HCT116 (cell line): ENCODE results near the gene WDR35. TPM values are rescaled to one million over a fixed set of nuclear protein-coding genes. Genes with fewer than 3 reads are reported as not detected.

Source experiments
- ATAC-seq: fragments of 200-7000 bp; cut with Tn5 transposase; 2 replicates; pipeline ENCODE4 v1.9.1; 2020; ENCODE audit warnings: mild to moderate bottlenecking, moderate library complexity
- BruUV-seq: library from RNA; stranded (reverse); fragments of 400-500 nt; replicated peaks from 2 replicates; lab custom pipeline; 2021; lab: Mats Ljungman, UMichigan
- CTCF ChIA-PET: fragments of 300-600 bp; sonication (Branson Sonifier 250); formaldehyde crosslinking; loops from one replicate; lab custom pipeline; 2021; ENCODE audit warnings: antibody characterized with exemption; lab: Charles Lee
- POLR2A ChIA-PET: fragments of 300-600, 350-600 bp; sonication (Branson Sonifier 250); formaldehyde crosslinking; loops from one replicate; lab custom pipeline; 2021; ENCODE audit warnings: antibody characterized with exemption; lab: Charles Lee
- RAD21 ChIA-PET, 2 experiments: fragments of 300-600 bp; sonication (Branson Sonifier 250); formaldehyde crosslinking; loops; one replicate each; lab custom pipeline; 2023; ENCODE audit warnings: low total read pairs in 2 of 2; ENCODE audit not compliant: uncharacterized antibody in 2 of 2, unreplicated experiment in 2 of 2, low non-redundant PET in 1 of 2; lab: Charles Lee
- DNase-seq: peaks from one replicate; pipeline ENCODE4 v3.0.0-alpha.2; 2010; ENCODE audit warnings: low read depth, low spot score
- H2AFZ ChIP-seq: fragments of 200-600 bp; shearing (Covaris generic), sonication (generic); 2 replicates; pipeline ENCODE4 v1.6.1; 2017; ENCODE audit warnings: low read depth, mixed run types, mixed read lengths, antibody characterized with exemption, low read length; ENCODE audit not compliant: poor library complexity, severe bottlenecking
- H3K27ac ChIP-seq: 2 replicates; pipeline ENCODE4 v1.5.1; 2012; ENCODE audit warnings: low read depth, low read length
- H3K27me3 ChIP-seq: fragments of 200-600 bp; sonication (generic); 2 replicates; pipeline ENCODE4 v1.6.1; 2016; ENCODE audit warnings: mixed run types, low read length, mixed read lengths; ENCODE audit not compliant: insufficient read depth
- H3K36me3 ChIP-seq, 2 experiments: fragments of 200-500 bp in 1 of 2; fragments of 200-600 bp in 1 of 2; sonication (Bioruptor generic) in 1 of 2; sonication (generic) in 1 of 2; 2 replicates each; pipeline versions ENCODE4 v1.5.1 to v1.6.1; 2014 to 2016; ENCODE audit warnings: low read length in 2 of 2, inconsistent platforms in 1 of 2, mixed read lengths in 1 of 2, mixed run types in 1 of 2; ENCODE audit not compliant: insufficient read depth in 2 of 2, control insufficient read depth in 1 of 2
- H3K4me1 ChIP-seq, 2 experiments: fragments of 200-600 bp in 1 of 2; sonication (generic) in 1 of 2; 2 replicates each; pipeline versions ENCODE4 v1.5.1 to v1.6.1; 2012 to 2017; ENCODE audit warnings: low read length in 2 of 2, inconsistent platforms in 1 of 2, mild to moderate bottlenecking in 1 of 2, mixed read lengths in 1 of 2, mixed run types in 1 of 2, moderate library complexity in 1 of 2; ENCODE audit not compliant: insufficient read depth in 2 of 2, control insufficient read depth in 1 of 2
- H3K4me2 ChIP-seq: fragments of 200-600 bp; sonication (generic); 2 replicates; pipeline ENCODE4 v1.6.1; 2017; ENCODE audit warnings: mixed run types, low read length, mixed read lengths
- H3K4me3 ChIP-seq, 2 experiments: fragments of 200-600 bp in 1 of 2; sonication (generic) in 1 of 2; replicated peaks in 1 of 2; 2 replicates each; pipeline ENCODE4 v1.5.1; 2011 to 2016; ENCODE audit warnings: low read length in 2 of 2, control low read depth in 1 of 2, low read depth in 1 of 2, mild to moderate bottlenecking in 1 of 2, mixed read lengths in 1 of 2, mixed run types in 1 of 2
- H3K79me2 ChIP-seq: fragments of 200-600 bp; sonication (generic); 2 replicates; pipeline ENCODE4 v1.6.1; 2017; ENCODE audit warnings: mild to moderate bottlenecking, mixed run types, low read length, moderate library complexity, mixed read lengths; ENCODE audit not compliant: insufficient read depth
- H3K9ac ChIP-seq: fragments of 200-600 bp; sonication (generic); 2 replicates; pipeline ENCODE4 v1.6.1; 2016; ENCODE audit warnings: low read length, mixed read lengths
- H3K9me2 ChIP-seq: fragments of 200-600 bp; sonication (generic), shearing (Covaris generic); 2 replicates; pipeline ENCODE4 v1.6.1; 2017; ENCODE audit warnings: mixed run types, mild to moderate bottlenecking, moderate library complexity; ENCODE audit not compliant: insufficient read depth
- H3K9me3 ChIP-seq, 2 experiments: fragments of 200-500 bp in 1 of 2; fragments of 200-600 bp in 1 of 2; sonication (Bioruptor generic) in 1 of 2; sonication (generic) in 1 of 2; 2 replicates each; pipeline ENCODE4 v1.6.1; 2014 to 2017; ENCODE audit warnings: low read length in 2 of 2, mixed read lengths in 2 of 2, inconsistent platforms in 1 of 2, low read depth in 1 of 2, mild to moderate bottlenecking in 1 of 2, mixed run types in 1 of 2, moderate library complexity in 1 of 2; ENCODE audit not compliant: control insufficient read depth in 1 of 2, insufficient read depth in 1 of 2
- H4K20me1 ChIP-seq: fragments of 200-600 bp; sonication (generic), shearing (Covaris generic); 2 replicates; pipeline ENCODE4 v1.6.1; 2017; ENCODE audit warnings: mixed run types, mild to moderate bottlenecking, moderate library complexity; ENCODE audit not compliant: insufficient read depth
- CBX3 ChIP-seq: IDR thresholded peaks from 2 replicates; pipeline ENCODE4 v1.6.1; 2012; ENCODE audit warnings: low read depth
- CEBPB ChIP-seq: IDR thresholded peaks from 2 replicates; pipeline ENCODE4 v1.6.1; 2012; ENCODE audit warnings: low read depth
- EZH2 ChIP-seq: fragments of 200-600 bp; sonication (generic); IDR thresholded peaks from 2 replicates; pipeline ENCODE4 v1.6.1; 2017; ENCODE audit warnings: antibody characterized with exemption, mixed run types
- EZH2phosphoT487 ChIP-seq: fragments of 200-600 bp; IDR thresholded peaks from 2 replicates; pipeline ENCODE4 v1.6.1; 2018; ENCODE audit warnings: antibody characterized with exemption, borderline replicate concordance
- MAX ChIP-seq: IDR thresholded peaks from 2 replicates; pipeline ENCODE4 v1.6.1; 2012
- RAD21 ChIP-seq: IDR thresholded peaks from 2 replicates; pipeline ENCODE4 v1.6.1; 2012; ENCODE audit warnings: low read depth, mild to moderate bottlenecking
- REST ChIP-seq: IDR thresholded peaks from 2 replicates; pipeline ENCODE4 v1.6.1; 2012; ENCODE audit warnings: low read depth
- SIN3A ChIP-seq: IDR thresholded peaks from 2 replicates; pipeline ENCODE4 v1.6.1; 2012; ENCODE audit warnings: low read depth
- SRF ChIP-seq: IDR thresholded peaks from 2 replicates; pipeline ENCODE4 v1.6.1; 2012; ENCODE audit warnings: low read depth
- ZNF274 ChIP-seq: fragments of 200-500 bp; sonication (Bioruptor generic); IDR thresholded peaks from 2 replicates; pipeline ENCODE4 v1.6.1; 2014; ENCODE audit warnings: mild to moderate bottlenecking, low read depth, low read length, inconsistent platforms
- intact Hi-C: fragments of 100-400 bp; cut with micrococcal nuclease; formaldehyde crosslinking; loops from 2 replicates; pipeline ENCODE4 v1.10.0; 2022
- total RNA-seq: library from RNA; stranded (reverse); gene quantifications from one replicate; pipeline ENCODE4 v1.2.1, GENCODE V29; 2021; ENCODE audit not compliant: unreplicated experiment

The WDR35 gene
- total RNA-seq, 1 experiment from 2014 or later: 9.6 TPM

- Histone ChIP-seq H3K79me2 (no peaks in the 10 kb centered on the region), H3K4me1 (peaks cover 8 to 10% of the 10 kb centered on the region in 2 experiments), H3K4me2 (no peak overlapping the region), H4K20me1 (peaks cover 2% of the 10 kb centered on the region; the same call in 1 of the 2 replicates), H3K27me3 (no peaks in the 10 kb centered on the region), H3K4me3 (no peak overlapping the region), H3K36me3 (peaks cover 9 to 24% of the 10 kb centered on the region in 2 experiments; a peak in 3 of 4 replicates), H3K9me3 (no peaks in the 10 kb centered on the region)
- intact Hi-C loops: no loop called here
- no TSS peak for BruUV-seq
- no peak for TF ChIP-seq SIN3A
- no peak for TF ChIP-seq EZH2
- no peak for TF ChIP-seq SRF
- no peak for TF ChIP-seq RAD21
- no peak for TF ChIP-seq EZH2phosphoT487
- TF ChIP-seq MAX: no peak
- TF ChIP-seq REST: no peak
- TF ChIP-seq CBX3: no peak
- no peak for TF ChIP-seq ZNF274
- TF ChIP-seq CEBPB: no peak
- TF ChIP-seq, all 23 proteins: peak for 0
- ChIA-PET CTCF (no interaction called here), RAD21 (no interaction called here), POLR2A (no interaction called here)
- Histone ChIP-seq H3K27ac (no peak overlapping the region), H2AFZ (no peak overlapping the region), H3K9ac (no peak overlapping the region), H3K9me2 (no peaks in the 10 kb centered on the region)
- ATAC-seq (no peak), DNase-seq (no peak)
Measured at GRCh38 chr2:19937004-19937403, 52.9 kb downstream of the WDR35 start.
